GM06990 (cell line): ENCODE data around the gene HNMT.

Experiments used
- DNase-seq: peaks from one replicate; pipeline ENCODE4 v3.0.0-alpha.2; 2011; ENCODE audit not compliant: insufficient read length; ENCODE audit errors: extremely low read depth
- H3K27me3 ChIP-seq: replicated peaks from 2 replicates; pipeline ENCODE4 v1.6.0; 2011; ENCODE audit warnings: low read length; ENCODE audit not compliant: control insufficient read depth, insufficient read depth
- H3K36me3 ChIP-seq: 2 replicates; pipeline ENCODE4 v1.5.1; 2011; ENCODE audit warnings: low read length; ENCODE audit not compliant: control insufficient read depth, insufficient read depth
- H3K4me3 ChIP-seq: replicated peaks from 2 replicates; pipeline ENCODE4 v1.5.1; 2011; ENCODE audit warnings: low read depth, mild to moderate bottlenecking, control low read depth, low read length
- TF ChIP-seq, protein P1 (sequence below): IDR thresholded peaks from 2 replicates; pipeline ENCODE4 v1.5.1; 2011; ENCODE audit warnings: low read length, control low read depth, mild to moderate bottlenecking, inconsistent platforms; ENCODE audit not compliant: insufficient read depth, poor library complexity, severe bottlenecking

HNMT gene

DNA sequence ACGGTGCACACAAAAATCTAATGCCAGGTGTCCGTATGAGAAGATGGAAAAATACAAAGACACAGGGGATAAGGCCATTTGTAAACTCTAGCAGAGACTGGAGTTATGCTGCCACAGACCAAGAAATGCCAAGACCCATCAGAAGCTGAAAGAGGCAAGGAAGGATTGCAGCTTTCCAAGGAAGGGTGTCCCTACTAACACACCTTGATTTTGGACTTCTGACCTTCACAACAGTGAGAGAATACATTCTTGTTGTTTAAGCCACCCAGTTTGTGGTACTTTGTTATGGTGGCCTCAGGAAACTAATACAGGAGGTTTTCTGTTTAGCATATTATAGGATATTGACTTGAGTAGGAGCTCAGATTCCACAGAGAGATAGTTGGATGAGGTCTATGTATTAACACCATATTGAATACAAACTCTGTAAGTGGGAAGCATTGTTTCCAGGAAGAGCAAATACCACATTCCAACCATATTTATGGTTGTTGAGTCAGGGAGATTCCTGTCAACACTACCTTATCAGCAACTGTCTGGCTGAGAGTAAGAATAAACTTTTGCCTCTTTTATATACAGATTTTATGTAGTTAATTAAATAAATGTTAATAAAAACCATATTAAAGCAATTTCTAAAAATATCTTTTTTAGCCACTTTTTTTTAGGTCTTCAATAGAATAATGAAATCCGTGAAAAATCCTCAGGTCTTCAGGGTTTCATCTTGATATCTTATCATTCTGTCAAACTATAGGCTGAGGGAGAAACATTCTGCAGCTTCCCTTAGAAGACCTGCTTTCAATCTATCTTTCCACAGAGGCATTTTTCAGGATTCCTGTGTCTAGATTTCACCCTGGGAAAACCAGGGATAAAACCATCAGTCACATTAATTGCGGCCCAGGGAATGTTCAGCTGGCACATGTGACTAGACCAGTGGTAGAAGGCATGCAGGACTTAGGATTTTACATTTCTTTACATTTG is 35.4 kb upstream of the HNMT start:
- Histone ChIP-seq H3K4me3 (no peak overlapping the region), H3K36me3 (no peaks in the 10 kb centered on the region), H3K27me3 (no peaks in the 10 kb centered on the region)
- TF ChIP-seq, protein P1, sequence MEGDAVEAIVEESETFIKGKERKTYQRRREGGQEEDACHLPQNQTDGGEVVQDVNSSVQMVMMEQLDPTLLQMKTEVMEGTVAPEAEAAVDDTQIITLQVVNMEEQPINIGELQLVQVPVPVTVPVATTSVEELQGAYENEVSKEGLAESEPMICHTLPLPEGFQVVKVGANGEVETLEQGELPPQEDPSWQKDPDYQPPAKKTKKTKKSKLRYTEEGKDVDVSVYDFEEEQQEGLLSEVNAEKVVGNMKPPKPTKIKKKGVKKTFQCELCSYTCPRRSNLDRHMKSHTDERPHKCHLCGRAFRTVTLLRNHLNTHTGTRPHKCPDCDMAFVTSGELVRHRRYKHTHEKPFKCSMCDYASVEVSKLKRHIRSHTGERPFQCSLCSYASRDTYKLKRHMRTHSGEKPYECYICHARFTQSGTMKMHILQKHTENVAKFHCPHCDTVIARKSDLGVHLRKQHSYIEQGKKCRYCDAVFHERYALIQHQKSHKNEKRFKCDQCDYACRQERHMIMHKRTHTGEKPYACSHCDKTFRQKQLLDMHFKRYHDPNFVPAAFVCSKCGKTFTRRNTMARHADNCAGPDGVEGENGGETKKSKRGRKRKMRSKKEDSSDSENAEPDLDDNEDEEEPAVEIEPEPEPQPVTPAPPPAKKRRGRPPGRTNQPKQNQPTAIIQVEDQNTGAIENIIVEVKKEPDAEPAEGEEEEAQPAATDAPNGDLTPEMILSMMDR = no peak
- no peak for DNase-seq

DNA sequence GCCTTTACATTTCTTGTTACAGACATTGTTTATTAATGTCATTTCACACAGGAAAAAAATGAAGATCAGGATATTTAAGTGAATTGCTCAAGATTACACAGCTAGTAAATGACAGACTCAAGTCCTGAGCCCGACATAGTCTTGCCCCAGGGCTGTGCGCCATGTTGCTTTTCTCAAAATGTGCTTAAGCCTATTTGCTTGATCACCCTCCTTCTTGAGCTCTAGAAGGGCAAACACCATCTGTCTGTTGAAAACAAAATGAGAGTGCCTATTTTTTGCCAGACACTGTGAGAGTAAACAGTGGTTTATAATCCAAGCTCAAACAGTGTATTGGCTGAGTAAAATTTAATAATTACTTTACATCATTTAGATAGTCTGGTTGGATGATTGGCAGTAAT is 34.8 kb upstream of the HNMT start:
- no peak for DNase-seq
- Histone ChIP-seq H3K27me3 (no peaks in the 10 kb centered on the region), H3K36me3 (no peaks in the 10 kb centered on the region), H3K4me3 (no peak overlapping the region)
- TF ChIP-seq, protein P1 = no peak

DNA sequence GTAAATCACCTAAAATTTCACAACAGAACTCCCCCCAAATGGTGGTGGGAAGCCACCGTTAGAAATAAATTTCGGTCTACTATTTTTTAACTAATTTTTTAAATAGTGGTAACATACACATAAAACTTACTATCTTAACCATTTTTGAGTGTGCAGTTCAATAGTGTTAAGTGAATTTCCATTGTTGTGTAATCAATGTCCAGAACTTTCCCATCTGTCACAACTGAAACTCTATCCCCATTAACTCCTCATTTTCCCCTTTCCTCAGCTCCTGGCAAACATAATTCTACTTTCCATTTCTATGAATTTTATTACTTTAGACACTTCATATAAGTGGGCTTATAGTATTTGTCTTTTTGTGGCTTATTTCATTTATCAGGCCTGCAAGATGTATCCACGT is 34.1 kb upstream of the HNMT start:
- no peak overlapping the region for H3K4me3 ChIP-seq
- DNase-seq = no peak
- TF ChIP-seq, protein P1 = no peak
- no peaks in the 10 kb centered on the region for H3K27me3 ChIP-seq
- no peaks in the 10 kb centered on the region for H3K36me3 ChIP-seq

DNA sequence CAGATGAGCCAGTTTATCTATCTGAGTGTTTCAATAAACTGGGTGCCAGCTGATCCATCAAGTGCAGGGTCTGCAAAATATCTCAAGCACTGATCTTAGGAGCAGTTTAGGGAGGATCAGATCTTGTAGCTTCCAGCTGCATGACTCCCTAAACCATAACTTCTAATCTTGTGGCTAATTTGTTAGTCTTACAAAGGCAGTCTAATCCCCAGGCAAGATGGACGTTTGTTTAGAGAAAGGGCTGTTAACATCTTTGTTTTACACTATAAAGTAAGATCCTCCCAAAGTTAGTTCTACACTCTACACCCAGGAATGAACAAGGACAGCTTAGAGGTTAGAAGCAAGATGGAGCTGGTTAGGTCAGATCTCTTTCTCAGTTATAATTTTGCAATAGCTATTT is 28.7 kb upstream of the HNMT start:
- H3K36me3 ChIP-seq = no peaks in the 10 kb centered on the region
- no peak overlapping the region for H3K4me3 ChIP-seq
- H3K27me3 ChIP-seq = no peaks in the 10 kb centered on the region
- TF ChIP-seq, protein P1 = no peak
- no peak for DNase-seq

DNA sequence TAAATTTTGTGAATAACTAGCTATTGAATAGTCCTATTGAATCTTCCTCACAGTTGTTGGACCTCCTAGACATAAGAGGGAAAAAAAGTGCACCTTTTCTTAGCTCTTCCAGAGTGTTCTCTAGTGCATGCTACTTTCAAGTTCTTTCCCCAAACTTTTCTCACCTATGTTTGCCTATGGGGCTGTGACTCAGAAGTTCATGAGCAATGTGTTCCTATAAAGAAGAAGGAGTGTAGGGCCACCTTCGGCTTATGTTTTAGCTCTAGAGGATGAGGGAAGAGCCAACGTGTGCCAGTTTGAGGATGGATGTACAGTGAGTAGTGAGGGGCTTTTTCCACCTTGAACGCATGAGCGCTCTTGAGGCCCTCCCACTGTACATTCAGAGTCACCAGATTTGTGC is 27.0 kb upstream of the HNMT start:
- TF ChIP-seq, protein P1 = no peak
- Histone ChIP-seq H3K36me3 (no peaks in the 10 kb centered on the region), H3K4me3 (no peak overlapping the region), H3K27me3 (no peaks in the 10 kb centered on the region)
- no peak for DNase-seq

DNA sequence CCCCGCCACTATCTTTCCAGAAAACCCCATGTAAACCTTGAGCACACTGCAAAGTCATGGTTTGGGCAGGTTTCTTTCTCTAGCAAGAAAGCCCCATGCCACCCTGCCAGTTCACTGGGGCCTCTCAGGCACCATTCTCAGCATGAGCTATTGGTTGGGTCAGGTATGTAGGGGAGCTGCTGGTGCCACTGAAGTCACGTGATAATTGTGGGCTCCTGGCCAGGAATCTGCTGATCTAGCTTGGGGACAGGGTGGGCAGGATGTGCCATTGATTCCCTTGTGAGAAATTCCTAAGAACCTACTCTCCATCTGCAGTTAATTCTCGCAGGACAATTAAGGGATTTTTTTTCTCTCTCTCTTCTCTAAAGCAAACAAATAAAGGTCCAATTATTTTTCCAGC is 26.5 kb upstream of the HNMT start:
- H3K36me3 ChIP-seq = no peaks in the 10 kb centered on the region
- no peak overlapping the region for H3K4me3 ChIP-seq
- DNase-seq = no peak
- TF ChIP-seq, protein P1 = no peak
- H3K27me3 ChIP-seq = no peaks in the 10 kb centered on the region
